ENCODE data around the gene CCDC85C.

Gene CCDC85C

GRCh38 chr14:99587460-99588278 is 16.3 kb downstream of the CCDC85C start:
- DNase-seq = no peak

DNA sequence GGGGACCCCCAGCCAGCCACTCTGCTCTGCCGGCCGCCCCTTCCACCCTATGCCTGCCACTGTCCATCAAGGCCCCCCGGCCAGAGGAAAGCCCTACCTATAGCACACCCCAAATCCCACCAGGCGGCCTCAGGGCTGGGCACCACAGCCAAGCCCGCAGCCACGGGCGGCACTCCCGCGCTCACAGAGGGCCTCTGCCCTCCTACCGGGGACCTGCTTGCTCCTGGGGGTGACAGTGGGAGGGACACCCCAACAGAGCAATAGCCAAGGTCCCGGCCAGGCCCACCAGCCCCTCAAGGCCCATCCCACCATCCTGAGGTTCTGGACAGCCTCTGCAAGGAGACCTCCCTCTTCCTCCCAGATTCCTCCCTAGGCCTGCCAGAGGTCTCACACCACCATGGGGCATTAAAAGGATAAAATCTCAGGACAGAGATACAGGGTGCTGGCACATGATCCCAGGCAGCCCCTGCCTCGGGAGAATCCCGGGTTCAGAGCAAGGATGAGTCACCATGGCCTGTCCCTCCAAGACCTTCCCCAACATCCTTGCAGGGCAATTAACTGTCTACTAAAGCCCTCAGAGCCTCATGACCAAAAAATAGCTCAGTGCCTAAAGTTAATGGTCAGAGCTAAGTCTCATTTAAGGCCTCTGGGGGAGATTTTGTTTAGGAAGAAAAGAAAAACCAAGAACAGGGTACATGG is 17.1 kb downstream of the CCDC85C start:
- no peak for DNase-seq

GRCh38 chr14:99586054-99586760 is 17.8 kb downstream of the CCDC85C start:
- no peak for DNase-seq

DNA sequence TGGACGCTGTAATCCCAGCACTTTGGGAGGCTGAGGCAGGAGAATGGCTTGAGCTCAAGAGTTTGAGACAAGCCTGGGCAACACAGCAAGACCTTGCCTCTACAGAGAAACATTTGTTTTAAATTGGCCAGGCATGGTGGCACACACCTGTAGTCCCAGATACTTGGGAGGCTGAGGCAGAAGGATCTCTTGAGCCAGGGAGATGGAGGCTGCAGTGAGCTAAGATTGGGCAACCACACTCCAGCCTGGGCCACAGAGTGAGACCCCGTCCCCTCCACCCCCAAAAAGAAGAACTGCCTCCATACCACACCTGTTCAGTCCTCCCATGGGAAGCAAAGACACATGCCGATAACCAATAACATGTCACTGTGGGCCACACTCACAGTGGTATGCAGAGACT is 19.2 kb downstream of the CCDC85C start:
- no peak for DNase-seq

DNA sequence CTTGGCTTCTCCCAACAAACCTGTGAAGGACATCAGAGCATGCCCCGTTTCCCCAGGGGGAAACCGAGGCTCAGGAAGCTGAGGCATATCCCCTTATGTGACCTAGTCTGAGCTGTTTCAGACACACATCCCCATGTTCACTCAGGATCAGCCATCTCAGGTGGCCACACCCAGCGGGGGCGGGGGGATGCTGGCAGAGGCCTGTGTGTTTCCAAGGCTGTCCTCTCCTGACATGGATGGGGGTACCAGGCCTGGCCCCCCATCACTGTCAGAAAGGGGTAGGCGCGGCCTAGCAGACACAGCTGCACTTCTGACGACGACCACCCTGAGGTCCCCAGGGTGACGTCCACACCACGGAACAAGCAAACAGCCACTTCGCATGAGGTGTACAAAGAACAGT is 22.1 kb downstream of the CCDC85C start:
- no peak for DNase-seq

DNA sequence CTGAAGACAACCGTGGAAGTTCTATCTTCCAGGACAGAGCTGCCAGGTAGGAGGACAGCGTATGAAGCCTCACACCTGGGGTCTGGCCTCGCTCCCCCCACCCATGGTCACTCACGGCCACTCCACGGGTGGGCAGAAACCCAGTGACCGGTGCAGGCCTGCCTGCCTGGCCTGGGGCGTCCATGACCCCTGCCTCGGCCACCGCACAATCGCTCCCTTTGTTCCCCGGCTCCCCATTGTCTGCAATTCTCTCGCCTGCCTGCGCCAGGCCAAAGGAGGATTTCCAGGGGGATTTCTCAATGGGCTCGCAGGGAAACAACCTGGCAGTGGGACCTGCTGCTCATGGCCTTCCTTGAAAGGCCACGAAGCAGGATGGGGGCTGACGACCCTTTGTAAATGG is 22.6 kb downstream of the CCDC85C start:
- no peak for DNase-seq

GRCh38 chr14:99579903-99580571 is 24.0 kb downstream of the CCDC85C start:
- peak; percentile 19 for DNase-seq

GRCh38 chr14:99579120-99579836 is 24.7 kb downstream of the CCDC85C start:
- peak; percentile 82 for DNase-seq

DNA sequence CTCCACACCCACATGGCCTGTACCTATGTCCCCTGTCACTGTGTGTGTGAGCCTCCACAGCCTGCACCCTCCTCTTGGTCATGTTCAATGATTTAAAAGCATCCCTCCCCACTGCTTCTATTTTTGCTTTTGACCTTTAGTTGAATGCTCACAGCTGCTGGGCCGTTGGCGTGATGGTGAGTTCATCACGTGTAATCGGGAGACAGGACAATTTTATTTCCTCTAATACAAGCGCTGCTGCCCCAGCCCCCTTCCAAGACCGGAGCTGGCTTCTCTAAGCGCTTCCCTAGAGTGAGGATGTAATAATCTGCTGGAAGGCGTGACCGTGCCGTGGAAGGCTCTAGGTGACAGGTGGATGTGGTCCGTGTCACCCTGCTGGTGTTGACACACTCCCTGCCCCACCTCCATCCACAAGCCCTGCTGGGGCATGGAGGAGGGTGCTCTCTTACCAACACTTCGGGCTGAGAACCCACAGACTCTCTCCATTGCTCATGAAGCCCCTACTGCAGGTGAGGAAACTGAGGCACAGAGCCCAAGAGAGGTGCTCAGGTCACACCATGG is 25.4 kb downstream of the CCDC85C start:
- peak; percentile 72 for DNase-seq

DNA sequence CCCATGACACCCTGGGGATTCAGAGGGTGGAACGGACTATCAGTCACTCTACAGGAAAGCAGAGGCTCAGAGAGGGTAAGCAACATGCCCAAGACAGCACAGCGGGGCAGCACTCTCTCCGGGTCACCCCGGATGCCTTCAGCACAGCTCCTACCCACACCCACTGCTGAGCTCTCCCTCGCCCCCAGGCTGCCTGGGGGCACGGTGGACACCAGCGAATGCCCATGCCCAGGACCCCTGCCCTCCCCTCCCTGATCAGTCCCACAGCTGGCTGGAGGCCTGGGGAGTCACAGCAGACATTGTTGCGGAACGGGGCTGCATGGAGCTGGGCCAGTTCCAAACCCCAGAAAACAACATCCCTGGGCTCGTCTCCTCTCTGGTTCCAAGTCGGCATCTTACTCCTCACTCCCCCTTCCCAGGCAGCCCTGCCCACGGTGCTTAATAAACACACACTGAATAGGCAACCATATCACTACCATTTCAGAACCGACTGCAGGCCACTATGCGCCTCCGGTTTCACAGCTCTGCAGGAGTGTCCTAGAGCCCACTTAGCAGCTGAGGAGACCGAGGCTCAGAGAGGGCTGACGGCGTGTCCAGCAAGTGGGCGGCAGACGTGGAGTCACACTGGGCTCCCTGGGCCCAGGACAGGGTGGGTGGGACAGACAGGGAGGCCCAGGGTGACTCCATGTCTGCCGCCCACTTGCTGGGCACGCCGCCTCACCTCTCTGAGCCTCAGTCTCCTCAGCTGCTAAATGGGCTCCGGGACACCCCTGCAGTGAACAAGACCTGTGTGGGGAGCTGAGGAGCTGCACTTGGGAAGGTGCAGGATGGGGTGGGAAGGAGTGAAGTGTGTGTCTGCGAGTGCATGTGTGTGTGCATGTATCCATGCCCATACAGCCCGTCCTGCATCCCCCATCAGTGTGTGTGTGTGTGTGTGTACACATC is 27.0 kb downstream of the CCDC85C start:
- no peak for DNase-seq

DNA sequence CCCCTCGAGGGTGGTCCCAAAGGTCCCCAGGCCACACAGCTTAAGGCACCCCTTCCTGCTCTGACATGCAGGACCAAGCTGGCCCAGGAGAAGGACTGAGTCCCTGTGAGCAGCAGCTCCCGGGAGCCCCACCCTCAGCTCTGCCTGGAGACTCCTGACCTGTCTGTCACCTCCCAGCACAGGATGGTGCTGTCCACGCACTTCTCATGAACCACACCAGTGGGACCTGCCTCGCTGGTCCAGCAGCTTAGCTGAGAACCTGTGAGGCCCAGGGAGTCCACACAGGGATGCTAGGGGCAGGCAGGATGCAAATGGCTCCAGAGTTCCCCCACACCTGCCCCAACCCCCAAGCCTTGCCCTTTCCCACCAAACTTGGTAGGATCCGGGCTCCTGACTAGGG is 27.7 kb downstream of the CCDC85C start:
- DNase-seq = peak; percentile 18

- DNase-seq = peak; percentile 37
These were observed 28.7 kb downstream of the CCDC85C start for GRCh38 chr14:99575043-99576023.

DNA sequence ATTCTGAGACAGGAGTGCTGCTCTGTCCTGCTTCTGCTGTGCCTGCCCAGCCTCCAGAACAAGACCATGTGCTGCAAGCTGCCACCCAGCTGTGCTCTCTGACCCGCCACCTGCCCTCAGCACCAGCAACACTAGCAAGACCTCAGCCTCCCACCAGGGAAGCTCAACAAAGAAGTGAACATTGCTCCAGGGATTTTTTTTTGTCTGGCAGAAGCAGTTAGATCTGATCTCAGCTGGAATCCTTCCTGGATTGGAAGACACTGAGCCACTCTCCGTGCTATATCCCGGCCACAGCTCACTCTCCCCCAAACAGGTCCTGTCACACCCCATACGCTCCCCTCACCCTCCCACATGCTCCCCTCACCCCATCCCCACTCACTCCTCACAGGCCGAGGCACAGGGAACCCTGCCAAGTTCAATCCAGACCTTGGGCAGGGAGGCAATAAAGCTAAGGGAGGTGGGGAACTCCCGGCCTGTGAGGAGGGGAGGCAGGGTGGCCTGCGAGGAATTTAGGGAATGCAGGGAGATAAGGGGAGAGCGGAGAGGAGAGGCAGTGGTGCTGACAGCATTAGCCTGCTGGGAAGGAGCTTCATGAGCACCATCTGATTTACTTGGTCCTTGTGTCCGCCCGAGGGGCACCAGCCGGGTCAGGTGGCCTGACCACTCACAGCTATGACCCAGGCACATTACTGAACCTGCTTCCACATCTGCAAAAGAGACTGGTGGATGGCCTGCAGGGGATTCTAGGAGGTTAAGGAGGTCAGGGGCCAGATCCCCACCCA is 29.7 kb downstream of the CCDC85C start:
- peak; percentile 33 for DNase-seq

DNA sequence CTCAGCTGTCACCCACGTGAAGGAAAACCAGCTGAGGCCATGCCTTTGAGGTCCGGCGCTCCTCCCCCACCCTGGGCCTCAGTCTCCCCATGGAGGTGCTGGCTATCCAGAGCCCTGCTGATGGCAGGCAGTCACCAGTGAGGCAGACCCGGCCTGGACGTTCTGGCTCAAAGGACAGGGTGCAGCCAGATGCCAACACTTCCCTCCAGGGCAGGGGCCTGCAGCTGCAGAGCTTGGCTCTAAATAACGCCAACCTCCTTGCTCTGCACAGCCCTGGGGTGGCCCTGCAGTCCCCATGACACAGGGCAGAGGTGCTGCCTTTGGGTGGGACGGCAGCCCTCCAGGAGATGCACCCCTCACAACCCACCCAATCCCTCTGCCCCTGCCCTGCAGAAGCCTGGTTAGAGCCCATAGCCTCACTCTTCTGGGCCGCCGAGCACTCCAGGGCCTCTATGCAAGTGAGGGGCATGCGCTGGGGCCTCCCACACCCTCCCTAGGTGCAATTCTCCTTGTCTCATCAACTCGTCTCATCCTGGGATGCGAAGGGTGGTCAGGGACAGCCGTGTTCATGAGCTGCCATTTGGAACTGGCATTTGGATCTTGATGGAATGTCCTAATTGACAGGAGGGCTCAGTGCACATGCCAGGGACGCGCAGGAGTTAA is 30.4 kb downstream of the CCDC85C start:
- DNase-seq = peak; percentile 29

DNA sequence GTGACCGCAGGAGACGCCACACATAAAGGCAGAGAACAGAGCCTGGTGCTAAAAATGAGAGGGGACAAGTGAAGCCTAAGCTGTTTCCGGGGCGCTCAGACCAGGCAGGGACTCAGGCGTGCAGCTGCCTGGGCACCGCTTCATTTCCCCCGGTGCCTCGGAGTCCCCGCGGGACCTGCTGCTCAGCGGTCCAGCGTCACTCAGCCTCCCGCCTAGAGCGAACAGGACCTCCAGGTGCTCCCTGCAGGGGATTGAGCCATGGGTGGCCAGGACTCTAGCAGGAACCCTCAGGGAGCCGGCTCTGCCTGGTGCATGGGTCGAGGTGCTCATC is 31.0 kb downstream of the CCDC85C start:
- DNase-seq = peak; percentile 56

- DNase-seq = peak; percentile 89
These were observed 31.6 kb downstream of the CCDC85C start for GRCh38 chr14:99572173-99572999.

DNA sequence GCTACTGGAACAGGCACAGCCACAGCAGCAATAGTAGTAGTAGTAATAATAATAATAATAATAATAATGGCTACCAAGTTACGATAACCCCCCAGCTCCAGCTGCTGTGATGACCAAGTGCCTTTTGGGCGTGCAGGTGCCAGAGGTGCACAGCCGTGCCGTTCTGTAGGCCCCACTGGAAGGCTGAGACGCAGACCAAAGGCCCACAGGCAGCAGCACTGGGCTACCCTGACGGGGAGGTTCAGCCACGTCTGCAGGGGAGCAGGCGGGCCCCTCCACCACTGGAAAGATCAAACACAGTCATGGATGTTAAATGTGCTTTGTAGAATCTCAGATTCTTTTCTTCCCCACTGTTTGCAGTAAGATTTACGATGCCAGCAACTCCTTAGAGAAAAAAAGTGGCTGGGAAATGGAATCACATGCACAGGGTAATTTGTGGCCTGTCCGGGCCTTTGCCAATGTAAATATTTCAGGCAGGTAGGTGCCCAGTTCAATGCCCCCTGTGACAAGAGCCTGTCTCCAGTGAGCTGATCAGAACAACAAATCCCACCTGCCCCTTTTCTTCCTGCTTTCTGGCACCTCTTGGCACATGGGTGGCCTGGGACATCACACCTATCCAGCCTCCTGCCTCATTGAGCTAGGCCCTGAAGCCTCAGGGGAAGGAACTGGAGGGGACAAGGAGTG is 32.6 kb downstream of the CCDC85C start:
- DNase-seq = peak; percentile 51

Measured in DMS53 (cell line).